Activated T-helper 2 cell treated with anti-CD3 and anti-CD28 coated beads, Interferon-gamma antibody, Interleukin-2, Interleukin-4, amounts not matched to agents 10 μg/mL and 5 μg/mL and 100 μg/mL, durations not matched to agents 14 hours and 24 hours and 36 hours (primary cell): Measurements from ENCODE around the gene CBFA2T2. TPM values are rescaled to one million over a fixed set of nuclear protein-coding genes. Genes with fewer than 3 reads are reported as not detected.
"Not testable (repeated sequence)": the region's sequence is repeated elsewhere in the genome, so short reads cannot be mapped to it uniquely, and the experiment has no call there.

Experiments used
- DNase-seq: peaks from one replicate; pipeline ENCODE4 v3.0.0; 2021; ENCODE audit warnings: low spot score
- H3K27ac Mint-ChIP-seq: one replicate; pipeline ENCODE4 v1.8.0; 2021; ENCODE audit warnings: mixed read lengths
- H3K27me3 Mint-ChIP-seq: one replicate; pipeline ENCODE4 v1.8.0; 2021; ENCODE audit warnings: low read depth, mixed read lengths
- H3K36me3 Mint-ChIP-seq: one replicate; pipeline ENCODE4 v1.8.0; 2021; ENCODE audit warnings: low read depth, mixed read lengths
- H3K4me1 Mint-ChIP-seq: one replicate; pipeline ENCODE4 v1.8.0; 2021; ENCODE audit warnings: low read depth, mixed read lengths
- H3K4me3 Mint-ChIP-seq: one replicate; pipeline ENCODE4 v1.8.0; 2021; ENCODE audit warnings: low read depth, mild to moderate bottlenecking, moderate library complexity, mixed read lengths
- H3K9me3 Mint-ChIP-seq: one replicate; pipeline ENCODE4 v1.8.0; 2021; ENCODE audit warnings: mixed read lengths
- intact Hi-C: fragments of 100-400 bp; cut with micrococcal nuclease; formaldehyde crosslinking; loops from one replicate; pipeline ENCODE4 v1.15.1; 2023
- total RNA-seq: library from RNA; stranded (reverse); gene quantifications from 2 replicates; pipeline ENCODE4 v1.2.3, GENCODE V29; 2022

Gene CBFA2T2
- total RNA-seq, 1 donor from 2014 or later, result 14.4 TPM

DNA sequence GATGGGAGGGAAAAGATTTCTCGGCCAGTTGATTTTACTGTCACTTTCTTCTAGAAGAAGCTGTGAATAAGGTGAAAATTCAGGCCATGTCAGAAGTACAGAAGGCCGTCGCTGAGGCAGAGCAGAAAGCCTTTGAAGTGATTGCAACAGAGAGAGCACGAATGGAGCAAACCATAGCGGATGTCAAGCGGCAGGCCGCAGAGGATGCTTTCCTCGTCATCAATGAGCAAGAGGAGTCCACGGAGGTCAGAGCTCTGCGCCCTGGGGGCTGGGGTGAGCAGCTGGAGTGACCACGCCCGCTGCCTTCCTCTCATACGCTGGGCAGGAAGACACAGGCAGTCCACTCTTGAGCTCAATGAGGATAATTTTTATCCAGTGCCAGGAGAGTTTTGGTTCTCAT is 150.4 kb downstream of the CBFA2T2 start:
- peaks cover 42% of the 10 kb centered on the region for H3K36me3 Mint-ChIP-seq
- H3K4me1 Mint-ChIP-seq, result no peaks in the 10 kb centered on the region
- DNase-seq, result no peak
- H3K9me3 Mint-ChIP-seq, result no peaks in the 10 kb centered on the region
- no peaks in the 10 kb centered on the region for H3K27me3 Mint-ChIP-seq
- intact Hi-C loops, result no loop called here
- H3K27ac Mint-ChIP-seq, result no peak overlapping the region
- H3K4me3 Mint-ChIP-seq, result no peak overlapping the region

DNA sequence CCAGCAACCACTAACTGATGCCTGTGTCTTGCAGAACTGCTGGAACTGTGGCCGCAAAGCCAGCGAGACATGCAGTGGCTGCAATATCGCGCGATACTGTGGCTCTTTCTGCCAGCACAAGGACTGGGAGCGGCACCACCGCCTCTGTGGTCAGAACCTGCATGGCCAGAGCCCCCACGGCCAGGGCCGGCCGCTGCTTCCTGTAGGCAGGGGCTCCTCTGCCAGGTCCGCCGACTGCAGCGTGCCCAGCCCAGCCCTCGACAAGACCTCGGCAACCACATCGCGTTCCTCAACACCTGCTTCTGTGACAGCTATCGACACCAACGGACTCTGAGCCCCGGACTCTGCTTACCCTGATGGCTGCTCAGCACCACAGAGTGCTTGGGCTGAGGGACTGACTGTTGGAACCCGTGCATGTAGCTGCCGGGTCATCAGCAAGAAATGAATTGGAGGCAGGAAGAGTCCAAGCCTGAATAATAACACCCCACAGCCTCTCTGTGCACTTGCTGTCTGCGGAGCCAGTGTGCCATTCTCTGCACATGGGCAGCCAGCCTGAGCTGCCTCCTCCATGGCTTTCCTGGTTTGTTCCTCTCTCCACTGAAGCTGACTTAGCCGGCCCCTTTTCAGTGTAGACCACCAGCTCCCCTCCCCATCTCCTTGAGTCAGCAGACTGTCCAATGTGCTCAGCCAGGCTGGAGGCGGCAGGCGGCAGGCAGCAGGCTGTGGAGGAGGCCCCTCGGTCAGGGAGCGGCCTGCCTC is 154.6 kb downstream of the CBFA2T2 start:
- DNase-seq, result no peak
- no peak overlapping the region for H3K27ac Mint-ChIP-seq
- no peaks in the 10 kb centered on the region for H3K27me3 Mint-ChIP-seq
- no peaks in the 10 kb centered on the region for H3K9me3 Mint-ChIP-seq
- peaks cover 10% of the 10 kb centered on the region for H3K4me1 Mint-ChIP-seq
- no peak overlapping the region for H3K4me3 Mint-ChIP-seq
- intact Hi-C loops, result no loop called here
- H3K36me3 Mint-ChIP-seq, result peaks cover 36% of the 10 kb centered on the region

DNA sequence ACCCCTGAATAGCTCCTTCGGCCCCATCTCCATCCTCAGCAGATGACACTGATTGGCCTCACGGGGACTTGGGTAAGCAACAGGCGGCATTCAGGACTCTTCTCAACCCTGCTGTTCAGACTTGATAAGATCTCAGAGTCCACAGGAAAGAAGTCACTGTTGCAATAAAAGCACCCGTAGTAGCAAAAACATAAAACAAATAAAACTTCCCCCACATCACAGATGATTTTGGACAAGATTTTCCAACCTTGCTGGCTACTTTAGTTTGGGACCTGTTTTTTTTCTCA is 155.1 kb downstream of the CBFA2T2 start:
- Mint-ChIP-seq H3K4me3 (no peak overlapping the region), H3K4me1 (peaks cover 10% of the 10 kb centered on the region), H3K27ac (no peak overlapping the region), H3K36me3 (peaks cover 31% of the 10 kb centered on the region), H3K9me3 (no peaks in the 10 kb centered on the region), H3K27me3 (no peaks in the 10 kb centered on the region)
- intact Hi-C loops, result no loop called here
- no peak for DNase-seq

DNA sequence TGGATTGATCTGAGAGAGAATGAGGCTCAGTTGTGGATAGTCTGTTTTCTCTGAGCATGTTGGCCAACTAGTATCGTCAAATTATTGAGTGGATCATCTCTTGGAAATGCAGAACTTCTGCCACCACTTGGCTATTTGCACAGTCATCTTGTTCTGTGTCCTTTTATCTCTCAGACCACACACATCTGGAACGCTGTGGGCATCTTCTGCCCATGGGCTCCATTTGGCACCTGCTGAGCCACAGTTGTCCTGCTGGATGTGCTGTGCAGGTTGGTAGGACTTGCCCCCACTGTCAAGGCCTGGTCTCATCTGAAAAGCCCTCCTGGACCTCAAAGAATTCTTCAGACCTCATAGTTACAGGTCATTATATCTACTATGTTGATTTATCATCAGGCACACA is 155.5 kb downstream of the CBFA2T2 start:
- no peak overlapping the region for H3K27ac Mint-ChIP-seq
- DNase-seq, result no peak
- intact Hi-C loops, result no loop called here
- peaks cover 10% of the 10 kb centered on the region for H3K4me1 Mint-ChIP-seq
- H3K4me3 Mint-ChIP-seq, result no peak overlapping the region
- peaks cover 27% of the 10 kb centered on the region for H3K36me3 Mint-ChIP-seq
- H3K9me3 Mint-ChIP-seq, result no peaks in the 10 kb centered on the region
- H3K27me3 Mint-ChIP-seq, result no peaks in the 10 kb centered on the region

DNA sequence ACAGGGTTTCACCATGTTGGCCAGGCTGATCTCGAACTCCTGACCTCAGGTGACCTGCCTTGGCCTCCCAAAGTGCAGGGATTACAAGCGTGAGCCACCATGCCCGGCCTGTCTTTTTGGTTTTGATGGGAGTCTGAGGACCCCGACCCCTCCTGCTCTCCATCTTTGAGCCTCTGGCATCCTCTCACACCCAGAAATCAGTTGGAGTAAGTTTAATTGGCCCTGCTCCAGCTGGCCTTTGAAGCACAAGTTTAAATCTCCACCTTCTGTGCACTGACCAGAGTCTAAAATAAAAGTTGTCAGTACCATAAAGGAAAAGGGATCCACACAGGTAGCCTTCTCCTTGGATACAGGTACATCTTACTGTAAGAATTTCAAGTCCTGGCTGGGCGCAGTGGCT is 156.3 kb downstream of the CBFA2T2 start:
- Mint-ChIP-seq H3K4me1 (peaks cover 10% of the 10 kb centered on the region), H3K9me3 (no peaks in the 10 kb centered on the region), H3K4me3 (no peak overlapping the region), H3K36me3 (peaks cover 22% of the 10 kb centered on the region), H3K27me3 (no peaks in the 10 kb centered on the region), H3K27ac (no peak overlapping the region)
- intact Hi-C loops, result no loop called here
- DNase-seq, result no peak

DNA sequence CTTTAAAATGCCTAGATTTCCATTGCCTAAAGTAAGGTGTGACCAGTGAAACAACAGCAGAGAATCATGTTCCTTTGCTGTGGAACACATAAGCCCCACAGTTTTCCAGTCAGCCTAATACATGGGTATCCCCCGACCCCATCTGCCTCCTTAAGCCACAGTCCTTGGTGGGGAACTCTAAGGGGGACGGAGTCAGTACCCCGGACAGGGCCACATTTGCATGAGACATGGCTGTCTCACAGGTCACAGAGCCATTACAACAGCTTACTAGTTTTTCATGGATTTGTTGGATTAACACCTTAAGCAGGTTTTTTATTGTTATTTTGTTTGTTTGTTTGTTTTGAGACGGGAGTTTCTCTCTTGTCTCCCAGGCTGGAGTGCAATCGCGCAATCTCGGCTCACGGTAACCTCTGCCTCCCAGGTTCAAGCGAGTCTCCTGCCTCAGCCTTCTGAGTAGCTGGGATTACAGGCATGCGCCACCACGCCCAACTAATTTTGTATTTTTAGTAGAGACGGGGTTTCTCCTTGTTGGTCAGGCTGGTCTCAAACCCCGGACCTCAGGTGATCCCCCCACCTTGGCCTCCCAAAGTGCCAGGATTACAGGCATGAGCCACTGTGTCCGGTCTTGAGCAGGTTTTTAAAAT is 157.2 kb downstream of the CBFA2T2 start:
- DNase-seq, intact Hi-C loops, H3K9me3 Mint-ChIP-seq, H3K27me3 Mint-ChIP-seq, H3K4me3 Mint-ChIP-seq, H3K27ac Mint-ChIP-seq: not testable (repeated sequence)
- Mint-ChIP-seq H3K4me1 (peaks cover 19% of the 10 kb centered on the region), H3K36me3 (peaks cover 18% of the 10 kb centered on the region)

DNA sequence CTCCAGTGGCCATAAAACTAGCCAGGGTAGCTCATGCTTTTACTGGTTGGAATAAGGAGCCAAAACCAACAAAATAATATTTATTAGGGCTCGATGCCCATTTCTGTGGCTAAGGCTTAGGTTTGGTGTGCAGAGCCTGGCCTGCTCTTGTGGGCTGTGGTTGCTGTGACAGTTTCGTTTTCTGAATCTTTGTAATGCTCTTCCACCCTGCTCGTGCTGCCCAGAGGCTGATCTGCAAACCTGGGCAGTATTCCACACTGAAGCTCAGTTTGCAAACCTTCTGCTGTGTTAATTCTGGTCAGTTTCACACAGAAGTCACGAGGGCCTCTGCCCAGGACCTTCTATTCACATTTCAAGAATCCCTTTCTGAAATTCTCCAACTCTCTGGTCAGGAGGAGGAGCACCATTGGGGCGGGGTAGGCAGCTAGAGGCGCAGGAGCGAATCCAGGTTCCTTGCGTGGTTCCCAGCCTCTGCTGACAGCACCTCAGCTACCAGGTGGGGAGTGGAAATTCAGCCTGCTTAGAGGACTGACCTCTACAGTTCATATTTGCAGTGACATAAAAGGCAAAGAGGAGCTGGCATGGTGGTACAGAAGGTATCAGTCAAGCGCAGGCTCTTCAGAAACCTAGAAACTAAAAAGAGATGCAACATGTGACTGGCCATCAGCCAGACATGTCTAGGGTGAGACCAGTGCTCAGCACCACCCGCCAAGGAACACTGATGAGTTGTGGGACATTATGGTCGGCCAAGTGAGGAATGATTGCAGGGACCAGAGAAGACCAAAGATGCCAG is 157.9 kb downstream of the CBFA2T2 start:
- intact Hi-C loops, result no loop called here
- H3K4me3 Mint-ChIP-seq, result no peak overlapping the region
- H3K4me1 Mint-ChIP-seq, result peaks cover 23% of the 10 kb centered on the region
- no peak for DNase-seq
- H3K36me3 Mint-ChIP-seq, result peaks cover 18% of the 10 kb centered on the region
- no peak overlapping the region for H3K27ac Mint-ChIP-seq
- no peaks in the 10 kb centered on the region for H3K27me3 Mint-ChIP-seq
- H3K9me3 Mint-ChIP-seq, result no peaks in the 10 kb centered on the region

DNA sequence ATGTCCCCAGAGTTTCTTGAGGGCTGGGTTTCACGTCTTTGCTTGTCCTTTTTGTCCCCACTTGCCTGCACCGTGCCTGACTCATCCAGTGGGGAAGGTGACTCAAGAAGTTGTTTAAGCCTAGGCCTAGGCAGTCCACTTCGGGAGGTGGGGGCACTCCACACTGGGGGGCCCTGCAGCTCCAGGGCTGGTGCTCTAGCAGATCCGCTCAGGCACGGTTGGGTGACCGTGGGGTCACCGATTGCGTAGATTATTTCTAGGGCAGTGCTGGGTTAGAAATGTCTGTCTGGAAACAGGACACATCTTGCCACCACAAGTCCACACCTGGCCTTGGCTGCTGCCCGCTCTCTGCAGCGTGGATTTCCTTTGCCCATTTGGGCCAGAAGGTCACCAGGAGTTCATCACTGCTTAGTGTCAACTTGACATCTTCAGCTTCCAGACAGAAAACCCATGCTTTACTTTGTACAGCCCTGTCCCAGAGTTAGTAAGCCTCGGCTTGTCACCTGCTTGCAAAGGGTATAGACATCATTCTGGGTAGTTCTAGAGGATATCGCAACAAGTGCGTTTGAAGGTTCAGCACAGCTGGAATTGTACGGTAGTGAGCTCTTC is 158.6 kb downstream of the CBFA2T2 start:
- peaks cover 29% of the 10 kb centered on the region for H3K4me1 Mint-ChIP-seq
- H3K9me3 Mint-ChIP-seq, result no peaks in the 10 kb centered on the region
- H3K36me3 Mint-ChIP-seq, result peaks cover 18% of the 10 kb centered on the region
- H3K27ac Mint-ChIP-seq, result no peak overlapping the region
- H3K4me3 Mint-ChIP-seq, result no peak overlapping the region
- intact Hi-C loops, result no loop called here
- no peak for DNase-seq
- H3K27me3 Mint-ChIP-seq, result no peaks in the 10 kb centered on the region

DNA sequence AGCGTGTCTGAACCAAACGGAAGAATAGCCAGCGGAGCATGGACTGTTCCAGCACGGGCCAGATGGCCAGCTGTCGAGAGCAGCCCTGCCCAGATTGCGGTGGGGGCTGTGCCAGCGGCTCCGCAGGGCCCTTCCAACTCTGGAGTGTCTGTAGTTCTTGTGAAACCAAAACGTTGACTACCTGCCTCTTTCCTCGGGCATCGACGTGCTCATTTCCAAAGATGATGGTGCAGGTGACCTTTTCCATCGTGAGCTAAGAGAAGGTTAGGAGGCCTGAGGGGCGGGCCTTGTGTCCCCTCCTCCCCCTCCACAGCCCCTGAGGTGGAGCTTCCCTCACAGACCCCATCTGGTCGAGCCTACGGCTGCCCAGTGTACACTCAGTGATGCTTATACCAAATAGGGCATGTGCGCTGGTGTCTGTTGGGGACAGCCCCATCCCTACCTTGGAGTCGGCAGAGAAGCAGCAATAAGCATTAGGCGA is 159.3 kb downstream of the CBFA2T2 start:
- no peak overlapping the region for H3K4me3 Mint-ChIP-seq
- H3K4me1 Mint-ChIP-seq, result peaks cover 29% of the 10 kb centered on the region
- H3K9me3 Mint-ChIP-seq, result no peaks in the 10 kb centered on the region
- H3K27ac Mint-ChIP-seq, result no peak overlapping the region
- intact Hi-C loops, result no loop called here
- peaks cover 18% of the 10 kb centered on the region for H3K36me3 Mint-ChIP-seq
- DNase-seq, result no peak
- H3K27me3 Mint-ChIP-seq, result no peaks in the 10 kb centered on the region

DNA sequence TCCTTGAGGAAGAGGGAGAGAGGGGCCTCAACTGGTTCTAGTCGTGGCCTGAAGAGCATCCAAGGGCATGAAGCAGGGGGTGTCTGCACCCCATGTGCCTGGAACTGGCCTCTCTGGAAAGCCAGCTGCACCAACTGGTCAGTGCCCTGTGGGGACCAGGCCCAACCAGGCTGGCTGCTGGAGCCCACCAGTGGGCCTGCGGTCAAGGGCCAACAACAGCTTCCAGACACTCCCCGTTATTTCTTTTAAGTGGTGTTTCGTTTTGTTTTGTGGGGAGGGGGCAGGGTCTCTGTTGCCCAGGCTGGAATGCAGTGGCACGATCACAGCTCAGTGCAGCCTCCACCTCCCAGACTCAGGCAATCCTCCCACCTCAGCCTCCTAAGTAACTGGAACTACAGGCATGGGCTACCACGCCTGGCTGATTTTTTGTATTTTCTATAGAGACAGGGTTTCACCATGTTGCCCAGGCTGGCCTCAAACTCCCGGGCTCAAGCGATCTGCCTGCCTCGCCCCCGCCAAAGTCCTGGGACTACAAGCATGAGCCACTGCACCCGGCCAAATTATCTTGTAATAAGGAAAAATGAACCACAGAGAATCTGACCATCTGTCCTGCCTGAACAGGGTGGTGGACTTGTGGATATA is 160.3 kb downstream of the CBFA2T2 start:
- Mint-ChIP-seq H3K27me3 (no peaks in the 10 kb centered on the region), H3K27ac (no peak overlapping the region), H3K36me3 (peaks cover 10% of the 10 kb centered on the region), H3K4me1 (peaks cover 29% of the 10 kb centered on the region), H3K9me3 (no peaks in the 10 kb centered on the region), H3K4me3 (no peak overlapping the region)
- no peak for DNase-seq
- intact Hi-C loops, result no loop called here

DNA sequence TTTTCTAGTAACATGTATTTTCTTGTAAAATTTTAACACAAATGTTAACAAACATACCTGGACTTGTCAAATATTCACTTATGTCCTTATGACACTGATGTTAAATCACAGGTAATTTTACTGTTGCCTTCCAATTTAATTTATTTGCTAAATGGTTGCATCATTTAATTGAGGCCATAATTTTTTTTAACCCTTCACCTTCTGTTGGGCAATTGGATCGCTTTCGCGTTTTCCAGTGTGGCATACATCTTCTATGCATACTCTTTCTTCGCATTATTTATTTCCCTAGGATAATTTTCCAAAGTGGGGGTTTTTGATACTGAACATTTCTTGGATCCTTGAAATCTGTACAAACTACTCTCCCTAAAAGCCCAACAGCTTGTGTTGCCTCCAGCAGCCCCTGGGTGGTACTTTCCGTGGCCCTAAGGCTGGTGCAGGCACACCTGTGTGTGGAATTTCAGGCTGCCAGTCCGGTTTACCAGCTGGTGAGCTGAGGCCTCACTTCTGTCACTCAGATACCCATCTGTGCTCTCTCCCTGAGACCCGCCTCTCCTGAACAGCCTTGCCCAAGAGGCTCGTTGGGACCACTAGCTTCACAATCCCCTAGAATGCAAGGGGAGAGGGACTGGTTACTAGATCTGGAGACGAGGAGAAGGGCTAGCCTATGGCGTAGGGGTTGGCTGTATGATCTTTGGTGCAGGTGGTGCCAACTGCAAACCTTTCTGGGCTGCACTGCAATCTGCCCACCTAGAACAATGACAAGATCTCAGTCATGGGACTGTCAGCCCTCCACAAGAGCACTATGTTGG is 161.1 kb downstream of the CBFA2T2 start:
- no peak overlapping the region for H3K27ac Mint-ChIP-seq
- intact Hi-C loops, result no loop called here
- H3K36me3 Mint-ChIP-seq, result peaks cover 3% of the 10 kb centered on the region
- H3K4me1 Mint-ChIP-seq, result peaks cover 29% of the 10 kb centered on the region
- no peak overlapping the region for H3K4me3 Mint-ChIP-seq
- no peaks in the 10 kb centered on the region for H3K27me3 Mint-ChIP-seq
- no peak for DNase-seq
- no peaks in the 10 kb centered on the region for H3K9me3 Mint-ChIP-seq

DNA sequence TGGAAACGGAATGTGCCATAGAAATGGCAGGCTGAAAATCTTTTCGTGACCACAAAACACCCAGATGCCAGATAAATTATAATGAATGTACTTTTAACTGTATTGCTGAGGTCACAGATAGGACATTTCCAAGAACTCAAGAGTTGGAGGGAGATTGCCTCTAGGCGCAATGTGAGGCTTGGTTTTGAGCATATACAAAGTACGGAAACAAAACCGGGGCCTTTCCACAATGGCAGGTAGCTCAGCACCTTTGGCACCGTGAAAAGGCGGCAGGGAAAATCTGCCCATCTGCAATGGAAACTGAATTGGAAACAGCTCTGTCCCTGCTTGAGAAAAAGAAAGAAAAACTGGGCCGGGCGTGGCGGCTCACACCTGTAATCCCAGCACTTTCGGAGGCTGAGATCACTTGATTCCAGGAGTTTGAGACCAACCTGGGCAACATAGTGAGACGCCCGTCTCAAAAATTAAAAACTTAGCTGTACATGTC is 161.7 kb downstream of the CBFA2T2 start:
- no peak for DNase-seq
- no peaks in the 10 kb centered on the region for H3K27me3 Mint-ChIP-seq
- H3K9me3 Mint-ChIP-seq, result no peaks in the 10 kb centered on the region
- H3K4me3 Mint-ChIP-seq, result no peak overlapping the region
- H3K27ac Mint-ChIP-seq, result no peak overlapping the region
- peaks cover 29% of the 10 kb centered on the region for H3K4me1 Mint-ChIP-seq
- H3K36me3 Mint-ChIP-seq, result no peaks in the 10 kb centered on the region
- intact Hi-C loops, result loop anchor here (2.0 kb wide), 1 partner anchor 195 kb away; no protein-coding TSS in a partner anchor
